Left ventricle myocardium inferior (tissue), 1 donor: ENCODE results near the gene NPTXR. TPM values are rescaled to one million over a fixed set of nuclear protein-coding genes. Genes with fewer than 3 reads are reported as not detected.

Experiments used
- DNase-seq: peaks from one replicate; pipeline ENCODE4 v3.0.0-alpha.2; 2020
- H3K27ac ChIP-seq: fragments of 200-600 bp; replicated peaks from 2 replicates; pipeline ENCODE4 v1.8.0; 2021
- H3K27me3 ChIP-seq: fragments of 200-600 bp; 2 replicates; pipeline ENCODE4 v1.8.0; 2021; ENCODE audit warnings: low read depth
- H3K36me3 ChIP-seq: fragments of 200-600 bp; 2 replicates; pipeline ENCODE4 v1.8.0; 2021
- H3K4me1 ChIP-seq: fragments of 200-600 bp; 2 replicates; pipeline ENCODE4 v1.8.0; 2021
- H3K4me3 ChIP-seq: fragments of 200-600 bp; 2 replicates; pipeline ENCODE4 v1.8.0; 2021; ENCODE audit warnings: mild to moderate bottlenecking, moderate library complexity
- H3K9me3 ChIP-seq: fragments of 200-600 bp; replicated peaks from 2 replicates; pipeline ENCODE4 v1.8.0; 2021
- intact Hi-C: fragments of 100-400 bp; cut with micrococcal nuclease; formaldehyde crosslinking; loops from one replicate; pipeline ENCODE4 v1.11.0; 2022
- total RNA-seq: library from RNA; stranded (reverse); fragmentation: NEBNext Ultra II Directional; extraction: Animal tissue kit (Norgen Biotek cat#: 25700); gene quantifications from one replicate; pipeline ENCODE4 v1.2.1, GENCODE V29; 2021
- TF ChIP-seq, protein P1 (sequence below): fragments of 200-600 bp; IDR thresholded peaks from 2 replicates; pipeline ENCODE4 v1.8.0; 2021; ENCODE audit warnings: antibody characterized with exemption, mild to moderate bottlenecking, borderline replicate concordance
- donor health status: DM: no; HTN: yes; CAD: no; lungs with severe emphysema.

Gene NPTXR
- total RNA-seq, 1 donor from 2014 or later = 23.3 TPM

DNA sequence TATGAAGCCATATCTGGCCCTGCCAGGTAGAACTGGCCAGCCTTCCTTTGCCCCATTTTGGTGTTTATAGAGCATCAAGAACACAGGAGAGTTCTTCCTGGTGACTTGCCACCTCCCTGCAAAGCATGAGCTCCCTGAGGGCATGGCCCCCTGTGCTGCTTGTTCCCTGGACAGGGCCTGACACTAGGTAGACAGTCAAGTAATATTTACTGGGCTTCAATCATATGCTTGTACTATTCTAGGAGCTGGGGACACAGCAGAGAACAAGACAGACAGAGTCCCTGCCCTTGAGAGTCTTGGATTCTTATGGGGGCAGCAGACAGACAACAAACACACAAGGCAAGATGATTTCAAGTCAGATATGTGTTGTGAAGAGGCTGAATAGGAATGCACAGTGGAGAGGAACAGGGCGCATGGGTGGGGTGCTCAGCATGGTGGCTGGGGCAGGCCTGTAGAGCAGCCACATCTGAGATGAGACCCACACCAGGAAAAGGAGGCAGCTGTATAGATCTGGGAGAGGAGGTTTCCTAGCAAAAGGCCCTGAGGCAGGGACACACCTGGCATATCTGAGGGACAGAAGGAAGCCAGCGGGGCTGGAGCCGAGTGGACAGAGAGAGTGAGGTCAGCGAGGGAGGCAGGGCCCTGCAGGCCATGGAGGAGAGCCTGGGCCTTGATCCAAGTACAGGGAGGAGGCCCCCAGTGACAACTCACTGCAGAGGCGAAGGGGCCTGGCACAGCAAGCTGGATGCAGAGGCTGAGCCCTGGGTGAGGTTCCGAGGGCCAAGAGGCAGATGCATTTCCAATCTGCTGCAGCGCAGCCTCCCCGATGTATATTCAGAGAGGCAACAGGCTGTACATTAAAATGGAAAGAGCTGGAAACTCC is 38.4 kb upstream of the NPTXR start:
- Histone ChIP-seq H3K27ac (peak overlapping the region; percentile 89), H3K4me1 (peaks cover 26% of the 10 kb centered on the region), H3K27me3 (no peaks in the 10 kb centered on the region), H3K9me3 (peaks cover 6% of the 10 kb centered on the region), H3K36me3 (no peaks in the 10 kb centered on the region), H3K4me3 (no peak overlapping the region)
- TF ChIP-seq, protein P1, sequence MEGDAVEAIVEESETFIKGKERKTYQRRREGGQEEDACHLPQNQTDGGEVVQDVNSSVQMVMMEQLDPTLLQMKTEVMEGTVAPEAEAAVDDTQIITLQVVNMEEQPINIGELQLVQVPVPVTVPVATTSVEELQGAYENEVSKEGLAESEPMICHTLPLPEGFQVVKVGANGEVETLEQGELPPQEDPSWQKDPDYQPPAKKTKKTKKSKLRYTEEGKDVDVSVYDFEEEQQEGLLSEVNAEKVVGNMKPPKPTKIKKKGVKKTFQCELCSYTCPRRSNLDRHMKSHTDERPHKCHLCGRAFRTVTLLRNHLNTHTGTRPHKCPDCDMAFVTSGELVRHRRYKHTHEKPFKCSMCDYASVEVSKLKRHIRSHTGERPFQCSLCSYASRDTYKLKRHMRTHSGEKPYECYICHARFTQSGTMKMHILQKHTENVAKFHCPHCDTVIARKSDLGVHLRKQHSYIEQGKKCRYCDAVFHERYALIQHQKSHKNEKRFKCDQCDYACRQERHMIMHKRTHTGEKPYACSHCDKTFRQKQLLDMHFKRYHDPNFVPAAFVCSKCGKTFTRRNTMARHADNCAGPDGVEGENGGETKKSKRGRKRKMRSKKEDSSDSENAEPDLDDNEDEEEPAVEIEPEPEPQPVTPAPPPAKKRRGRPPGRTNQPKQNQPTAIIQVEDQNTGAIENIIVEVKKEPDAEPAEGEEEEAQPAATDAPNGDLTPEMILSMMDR = no peak
- intact Hi-C loops = no loop called here
- DNase-seq = no peak

DNA sequence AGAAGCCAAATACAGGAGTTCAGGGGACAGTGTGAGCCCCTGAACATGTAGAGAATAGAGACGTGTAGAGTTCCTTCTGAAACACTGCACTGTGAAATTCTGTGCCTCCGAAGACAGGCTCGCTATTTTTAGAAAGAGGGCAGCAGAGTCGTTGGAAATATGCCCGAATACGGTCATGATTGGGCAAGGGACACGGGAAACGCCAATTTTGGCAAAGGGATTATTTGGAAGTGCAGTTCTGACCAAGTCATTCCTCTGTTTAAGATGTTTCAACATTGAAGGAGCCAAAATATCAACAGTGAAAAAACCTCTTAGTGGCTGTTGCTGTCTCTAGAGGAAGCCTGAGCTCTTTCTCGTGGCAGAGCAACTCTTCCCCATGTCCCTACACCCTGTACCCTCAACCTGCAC is 37.6 kb upstream of the NPTXR start:
- intact Hi-C loops = no loop called here
- TF ChIP-seq, protein P1 = no peak
- Histone ChIP-seq H3K9me3 (peaks cover 6% of the 10 kb centered on the region), H3K27me3 (no peaks in the 10 kb centered on the region), H3K4me3 (peak overlapping the region; percentile 43), H3K27ac (peak overlapping the region; percentile 89), H3K4me1 (peaks cover 26% of the 10 kb centered on the region), H3K36me3 (no peaks in the 10 kb centered on the region)
- no peak for DNase-seq

DNA sequence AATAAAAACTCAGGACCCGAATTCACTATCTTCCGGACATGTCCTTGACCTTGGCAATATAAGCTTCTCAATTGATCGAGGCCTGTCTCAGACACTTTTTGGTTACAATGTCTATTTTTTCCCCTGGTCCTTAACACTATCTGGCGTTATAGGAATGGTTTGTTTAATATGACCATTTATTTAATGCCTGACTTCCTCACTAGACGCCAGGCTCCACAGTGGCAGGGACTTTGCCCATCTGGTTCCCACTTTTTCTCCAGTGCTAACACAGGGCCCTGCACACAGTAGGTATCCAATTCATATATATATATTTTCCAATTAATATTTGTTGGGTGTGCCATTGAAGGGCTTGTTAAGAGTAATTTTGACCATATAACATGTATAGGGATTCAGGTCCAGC is 36.1 kb upstream of the NPTXR start:
- H3K9me3 ChIP-seq = peaks cover 6% of the 10 kb centered on the region
- peaks cover 26% of the 10 kb centered on the region for H3K4me1 ChIP-seq
- no peaks in the 10 kb centered on the region for H3K27me3 ChIP-seq
- no peak overlapping the region for H3K4me3 ChIP-seq
- no peaks in the 10 kb centered on the region for H3K36me3 ChIP-seq
- intact Hi-C loops = no loop called here
- TF ChIP-seq, protein P1 = no peak
- DNase-seq = no peak
- no peak overlapping the region for H3K27ac ChIP-seq

DNA sequence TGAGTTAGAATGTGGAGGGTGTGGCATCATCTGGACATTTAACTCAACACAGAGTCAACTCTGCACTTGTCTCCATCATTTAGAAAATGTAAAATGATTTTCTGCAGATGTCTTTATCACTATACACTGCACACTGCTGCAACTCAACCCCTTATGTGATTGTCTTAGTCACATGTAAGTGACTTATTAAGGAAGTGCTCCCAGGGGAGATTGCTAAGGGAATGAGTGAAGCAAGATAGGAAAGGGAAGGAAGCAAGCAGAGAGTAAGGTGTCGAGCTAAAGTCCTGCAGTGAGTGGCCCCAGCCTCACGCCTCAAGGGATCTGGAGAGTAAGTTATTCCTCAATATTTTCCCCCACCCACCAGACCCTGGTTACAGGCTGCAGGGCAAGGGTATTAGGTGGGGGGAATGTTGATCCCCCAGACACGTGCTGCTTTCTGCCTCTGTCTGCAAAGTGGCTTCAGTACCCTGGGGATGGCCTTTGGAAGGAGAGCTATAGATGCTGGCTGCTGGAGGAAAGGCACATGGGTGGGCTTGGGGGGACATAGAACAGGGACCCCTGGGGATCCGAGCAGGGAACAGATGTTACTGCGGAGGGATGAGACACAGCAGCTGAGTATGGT is 35.4 kb upstream of the NPTXR start:
- no peak for DNase-seq
- H3K36me3 ChIP-seq = no peaks in the 10 kb centered on the region
- peaks cover 26% of the 10 kb centered on the region for H3K4me1 ChIP-seq
- no peak overlapping the region for H3K27ac ChIP-seq
- peaks cover 6% of the 10 kb centered on the region for H3K9me3 ChIP-seq
- intact Hi-C loops = no loop called here
- H3K27me3 ChIP-seq = no peaks in the 10 kb centered on the region
- no peak overlapping the region for H3K4me3 ChIP-seq
- TF ChIP-seq, protein P1 = no peak

GRCh38 chr22:38878001-38878400 is 34.2 kb upstream of the NPTXR start:
- no peaks in the 10 kb centered on the region for H3K27me3 ChIP-seq
- H3K36me3 ChIP-seq = no peaks in the 10 kb centered on the region
- no peak for DNase-seq
- TF ChIP-seq, protein P1 = no peak
- peaks cover 6% of the 10 kb centered on the region for H3K9me3 ChIP-seq
- no peak overlapping the region for H3K27ac ChIP-seq
- peaks cover 31% of the 10 kb centered on the region for H3K4me1 ChIP-seq
- intact Hi-C loops = no loop called here
- no peak overlapping the region for H3K4me3 ChIP-seq
